Measurements from ENCODE around the gene MZT2A.
"Not testable (repeated sequence)": the region's sequence is repeated elsewhere in the genome, so short reads cannot be mapped to it uniquely, and the experiment has no call there.

The MZT2A gene

DNA sequence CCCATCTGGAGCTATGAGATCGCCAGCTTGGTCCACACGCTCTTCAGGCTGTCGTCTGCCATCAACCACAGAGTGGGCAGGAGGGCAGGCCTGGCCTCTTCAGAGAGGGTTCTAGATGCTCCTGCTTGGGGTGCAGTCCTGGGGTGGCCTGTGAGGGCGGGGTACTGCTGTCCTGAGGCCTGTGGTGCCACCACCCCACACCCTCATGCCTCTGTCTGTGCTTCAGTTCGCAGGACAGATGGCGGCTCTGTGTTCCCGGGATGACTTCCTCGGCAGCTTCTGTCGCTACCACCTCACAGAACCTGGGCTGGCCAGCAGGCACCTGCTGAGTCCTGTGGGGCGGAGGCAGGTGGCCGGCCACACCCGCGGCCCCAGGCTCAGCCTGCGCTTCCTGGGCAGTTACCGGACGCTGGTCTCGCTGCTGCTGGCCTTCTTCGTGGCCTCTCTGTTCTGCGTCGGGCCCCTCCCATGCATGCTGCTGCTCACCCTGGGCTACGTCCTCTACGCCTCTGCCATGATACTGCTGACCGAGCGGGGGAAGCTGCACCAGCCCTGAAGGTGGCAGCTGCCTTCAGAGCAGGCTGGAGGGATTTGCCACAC is 27.8 kb upstream of the MZT2A start:
- not testable (repeated sequence) for DNase-seq

- DNase-seq = no peak
Measured at GRCh38 chr2:131519466-131519865, 27.3 kb upstream of the MZT2A start.

GRCh38 chr2:131518531-131518930 is 26.3 kb upstream of the MZT2A start:
- not testable (repeated sequence) for DNase-seq

DNA sequence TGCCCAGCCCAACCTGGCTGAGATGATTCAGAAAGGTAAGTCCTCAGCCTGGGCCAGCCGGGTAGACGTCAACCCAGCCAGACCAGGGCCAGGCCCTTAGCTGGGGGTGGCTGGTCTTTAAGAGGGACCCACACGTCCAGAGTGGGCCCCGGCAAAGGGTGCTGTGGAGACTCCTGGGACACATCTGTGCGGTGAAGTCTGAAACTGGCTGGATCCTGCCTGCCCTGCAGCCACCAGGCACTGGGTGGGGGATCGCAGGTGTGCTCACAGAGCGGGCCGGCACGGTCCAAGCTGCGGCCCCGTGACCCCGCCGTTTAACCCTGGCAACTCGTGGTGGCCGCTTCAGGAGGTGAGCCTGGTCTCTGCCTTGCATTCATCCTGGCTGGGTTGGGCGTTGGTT is 25.7 kb upstream of the MZT2A start:
- not testable (repeated sequence) for DNase-seq

GRCh38 chr2:131517106-131517831 is 25.1 kb upstream of the MZT2A start:
- DNase-seq = no peak

DNA sequence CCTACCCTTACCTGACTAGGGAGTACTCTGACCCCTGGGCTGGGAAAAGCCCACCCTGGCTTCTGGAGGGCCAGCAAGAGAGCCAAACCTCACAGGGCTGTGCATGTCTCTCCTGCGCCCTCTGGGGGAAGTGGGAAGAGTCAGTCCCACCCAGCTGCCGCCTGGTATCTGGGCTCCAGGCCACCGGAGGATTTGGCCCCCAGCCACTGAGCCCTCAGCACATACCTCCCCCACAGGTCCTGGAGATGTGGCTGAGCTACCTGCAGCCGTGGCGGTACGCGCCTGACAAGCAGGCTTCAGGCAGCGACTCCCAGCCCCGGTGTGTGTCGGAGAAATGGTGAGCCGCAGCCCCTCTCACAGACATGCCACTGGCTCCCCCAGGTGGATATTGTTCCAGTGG is 24.4 kb upstream of the MZT2A start:
- not testable (repeated sequence) for DNase-seq

DNA sequence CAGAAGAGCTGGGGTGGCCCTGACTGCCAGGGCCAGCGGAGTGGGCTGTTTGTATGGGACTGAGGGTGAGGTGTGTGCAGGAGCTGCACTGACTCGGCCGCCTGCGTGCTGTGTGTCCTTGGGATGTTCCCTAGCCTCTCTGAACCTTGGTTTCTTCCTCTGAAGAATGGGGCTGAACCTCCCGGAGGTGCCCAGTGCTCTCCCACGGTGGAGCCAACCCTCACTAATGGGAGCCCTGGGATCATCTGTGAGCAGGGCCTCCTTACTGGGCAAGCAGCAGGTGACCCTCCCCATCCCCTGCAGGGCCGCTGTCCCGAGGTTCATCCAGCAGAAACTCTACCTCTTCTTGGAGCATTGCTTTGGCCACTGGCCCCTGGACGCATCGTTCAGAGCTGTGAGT is 23.8 kb upstream of the MZT2A start:
- no peak for DNase-seq

DNA sequence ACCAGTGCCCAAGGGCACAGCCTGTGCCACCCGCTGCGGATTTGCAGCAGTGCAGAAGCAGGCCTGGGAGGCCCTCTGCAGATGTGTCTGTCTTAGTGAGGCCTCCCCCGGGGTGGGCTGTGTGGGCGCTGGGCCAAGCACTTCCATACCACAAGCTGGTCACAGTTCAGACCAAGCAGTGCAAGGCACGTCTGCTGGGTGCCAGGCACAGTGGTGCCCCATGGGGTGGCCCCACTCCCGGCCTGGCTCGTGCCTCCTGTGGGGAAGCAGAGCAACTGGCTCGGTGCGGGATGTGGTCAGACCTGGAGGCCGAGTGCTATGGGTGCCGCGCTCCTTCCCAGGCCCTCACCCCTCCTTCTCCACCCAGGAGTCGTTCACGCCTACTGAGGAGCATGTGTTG is 23.0 kb upstream of the MZT2A start:
- DNase-seq = not testable (repeated sequence)

DNA sequence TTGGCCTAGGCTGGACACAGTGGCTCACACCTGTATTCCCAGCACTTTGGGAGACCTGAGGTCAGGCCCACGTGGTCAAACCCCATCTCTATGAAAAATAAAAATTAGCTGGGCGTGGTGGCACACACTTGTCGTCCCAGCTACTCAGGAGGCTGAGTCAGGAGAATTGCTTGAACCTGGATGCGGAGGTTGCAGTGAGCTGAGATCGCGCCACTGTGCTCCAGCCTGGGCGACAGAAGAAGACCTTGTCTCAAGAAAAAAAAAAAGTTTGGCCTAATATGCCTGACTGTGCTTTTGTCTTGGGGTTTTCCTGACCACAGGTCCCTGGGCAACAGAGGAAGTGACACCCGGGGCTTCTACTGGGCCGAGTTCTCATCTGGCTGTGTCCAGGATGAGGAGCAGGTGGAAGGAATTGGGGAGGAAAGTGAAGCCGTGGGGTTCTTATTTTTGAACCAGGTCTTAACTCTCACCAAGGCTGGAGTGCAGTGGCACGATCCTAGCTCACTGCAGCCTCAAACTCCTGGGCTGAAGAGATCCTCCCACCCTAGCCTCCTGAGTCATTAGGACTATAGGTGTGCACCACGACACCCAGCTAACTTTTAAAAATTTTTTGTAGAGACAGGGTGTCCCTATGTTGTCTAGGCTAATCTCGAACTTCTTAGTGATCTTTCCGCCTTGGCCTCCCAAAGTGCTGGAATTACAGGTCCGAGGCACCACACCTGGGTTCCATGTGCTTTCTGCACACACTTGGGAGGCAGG is 22.4 kb upstream of the MZT2A start:
- DNase-seq = not testable (repeated sequence)

DNA sequence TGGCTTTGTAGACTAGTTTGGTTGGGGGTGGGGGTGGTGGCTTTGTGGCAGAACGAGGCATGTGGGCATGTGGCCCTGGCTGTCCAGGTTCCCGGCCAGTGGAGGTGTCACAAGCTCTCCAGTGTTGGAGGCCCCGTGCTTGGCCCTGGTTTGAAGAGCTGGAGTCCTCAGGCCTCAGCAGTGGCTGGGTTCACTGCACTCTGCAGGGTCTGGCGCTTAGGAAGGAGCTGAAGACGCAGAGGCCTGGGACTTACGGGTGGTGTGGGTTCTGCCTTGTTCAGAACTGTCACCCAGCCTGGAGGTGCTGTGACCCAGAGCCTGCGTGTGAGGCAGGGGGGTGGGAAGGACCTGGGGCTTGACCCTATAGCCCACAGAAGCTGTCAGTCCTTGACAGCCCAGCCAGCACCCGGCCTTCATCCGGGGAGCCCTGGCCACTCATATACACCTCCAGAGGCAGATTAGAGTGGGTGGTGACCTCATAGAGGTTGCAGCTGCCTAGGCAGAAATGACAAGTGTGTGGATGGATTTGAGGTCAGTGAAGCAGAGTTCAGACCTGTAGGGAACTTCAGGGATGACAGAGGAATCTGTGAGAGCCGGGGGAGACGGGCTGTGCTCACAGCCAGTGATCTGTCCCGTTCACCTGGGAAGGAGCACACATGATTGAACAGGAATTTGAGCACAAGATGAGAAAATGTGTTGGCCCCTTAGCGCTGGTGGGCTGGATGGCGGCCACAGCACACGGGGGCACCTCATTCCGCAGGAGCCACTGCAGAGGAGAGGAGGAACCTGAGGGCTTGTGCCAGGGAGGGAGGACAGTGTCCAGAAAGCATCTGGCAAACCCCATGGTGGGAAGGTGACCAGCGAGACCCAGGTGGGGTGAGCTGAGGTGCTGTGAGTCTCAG is 20.0 kb upstream of the MZT2A start:
- not testable (repeated sequence) for DNase-seq

GRCh38 chr2:131511291-131511968 is 19.2 kb upstream of the MZT2A start:
- not testable (repeated sequence) for DNase-seq

DNA sequence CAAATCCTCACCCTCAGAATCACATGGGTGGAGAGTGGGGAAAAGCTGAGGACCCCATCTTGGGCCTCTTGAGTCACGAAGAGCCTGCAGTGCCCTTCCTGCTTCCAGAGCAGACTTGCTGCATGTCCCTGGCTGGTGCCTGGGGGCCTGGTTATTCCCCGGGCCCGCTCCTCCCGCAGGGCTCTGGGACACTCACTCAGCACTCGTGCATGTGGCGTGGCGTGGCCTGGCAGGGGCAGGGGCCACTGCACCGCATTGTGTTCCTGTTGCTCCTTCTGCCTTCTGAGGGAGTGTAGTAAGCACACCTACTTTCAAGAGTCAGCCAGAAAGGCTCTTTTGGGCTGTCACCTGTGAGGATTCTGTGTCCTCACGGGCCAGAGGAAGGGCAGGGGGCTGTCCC is 17.4 kb upstream of the MZT2A start:
- DNase-seq = no peak

- not testable (repeated sequence) for DNase-seq
Measured at GRCh38 chr2:131504082-131504750, 12.0 kb upstream of the MZT2A start.

DNA sequence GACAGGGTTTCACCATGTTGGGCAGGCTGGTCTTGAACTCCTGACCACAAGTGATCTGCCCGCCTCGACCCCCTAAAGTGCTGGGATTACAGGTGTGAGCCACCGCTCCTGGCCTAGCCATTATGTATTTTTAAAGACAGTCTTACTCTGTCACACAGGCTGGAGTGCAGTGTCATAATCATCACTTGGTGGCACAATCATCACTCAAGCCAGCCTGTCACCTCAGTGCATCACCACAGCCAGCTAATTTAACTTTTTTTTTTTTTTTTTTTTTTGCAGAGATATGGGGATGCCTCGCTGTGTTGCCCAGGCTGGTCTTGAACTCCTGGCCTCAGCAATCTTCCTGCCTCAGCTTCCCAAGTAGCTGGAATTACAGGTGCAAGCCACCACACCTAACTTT is 11.4 kb upstream of the MZT2A start:
- DNase-seq = not testable (repeated sequence)

DNA sequence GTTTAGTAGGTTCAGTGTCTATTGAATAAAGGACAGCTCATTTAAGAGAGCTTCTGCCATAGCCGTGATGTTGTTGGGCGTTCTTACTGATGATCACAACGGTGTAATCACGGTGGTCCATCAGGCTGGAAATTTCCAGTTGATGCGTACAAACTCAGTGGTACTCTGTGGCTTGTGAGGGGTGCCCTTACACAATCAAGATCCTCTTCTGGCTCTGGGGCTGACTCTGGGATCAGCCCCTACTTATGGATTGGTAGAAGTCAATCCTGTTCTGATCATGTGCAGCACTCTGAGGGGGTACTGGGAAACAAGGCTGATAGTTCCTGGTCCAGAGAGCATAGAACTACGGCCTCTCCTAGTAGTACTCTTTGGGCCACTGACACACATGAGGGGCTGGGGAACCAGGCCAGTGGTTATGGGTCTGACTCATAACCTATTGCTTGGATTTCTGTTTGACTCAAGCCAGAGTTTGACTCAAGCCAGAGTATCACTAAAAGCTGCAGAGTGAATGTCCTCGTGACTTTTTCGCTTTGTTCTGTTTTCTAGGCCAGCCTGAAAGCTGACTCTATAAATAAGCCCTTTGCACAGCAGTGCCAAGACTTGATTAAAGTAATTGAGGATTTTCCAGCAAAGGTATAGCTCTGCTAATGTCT is 6.2 kb upstream of the MZT2A start:
- not testable (repeated sequence) for DNase-seq

DNA sequence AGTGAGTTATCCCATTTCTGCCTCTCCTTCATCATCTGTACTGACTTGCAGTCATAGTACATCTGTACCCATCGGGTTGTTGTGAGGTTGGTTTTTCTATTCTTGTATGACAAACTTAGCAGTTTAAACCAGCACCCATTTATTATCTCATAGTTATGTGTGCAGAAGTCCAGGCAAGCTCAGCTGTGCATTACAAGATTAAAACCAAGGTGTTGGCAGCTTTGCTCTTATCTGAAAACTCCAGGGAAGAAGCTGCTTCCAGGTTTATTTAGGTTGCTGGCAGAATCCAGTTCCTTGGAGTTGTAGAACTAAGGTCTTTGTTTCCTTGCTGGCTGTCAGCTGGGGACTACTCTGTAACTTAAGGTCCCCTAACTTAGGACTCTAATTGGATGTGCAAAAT is 3.3 kb upstream of the MZT2A start:
- DNase-seq = not testable (repeated sequence)

GRCh38 chr2:131493199-131493968 is 1.2 kb upstream of the MZT2A start:
- no peak for DNase-seq

DNA sequence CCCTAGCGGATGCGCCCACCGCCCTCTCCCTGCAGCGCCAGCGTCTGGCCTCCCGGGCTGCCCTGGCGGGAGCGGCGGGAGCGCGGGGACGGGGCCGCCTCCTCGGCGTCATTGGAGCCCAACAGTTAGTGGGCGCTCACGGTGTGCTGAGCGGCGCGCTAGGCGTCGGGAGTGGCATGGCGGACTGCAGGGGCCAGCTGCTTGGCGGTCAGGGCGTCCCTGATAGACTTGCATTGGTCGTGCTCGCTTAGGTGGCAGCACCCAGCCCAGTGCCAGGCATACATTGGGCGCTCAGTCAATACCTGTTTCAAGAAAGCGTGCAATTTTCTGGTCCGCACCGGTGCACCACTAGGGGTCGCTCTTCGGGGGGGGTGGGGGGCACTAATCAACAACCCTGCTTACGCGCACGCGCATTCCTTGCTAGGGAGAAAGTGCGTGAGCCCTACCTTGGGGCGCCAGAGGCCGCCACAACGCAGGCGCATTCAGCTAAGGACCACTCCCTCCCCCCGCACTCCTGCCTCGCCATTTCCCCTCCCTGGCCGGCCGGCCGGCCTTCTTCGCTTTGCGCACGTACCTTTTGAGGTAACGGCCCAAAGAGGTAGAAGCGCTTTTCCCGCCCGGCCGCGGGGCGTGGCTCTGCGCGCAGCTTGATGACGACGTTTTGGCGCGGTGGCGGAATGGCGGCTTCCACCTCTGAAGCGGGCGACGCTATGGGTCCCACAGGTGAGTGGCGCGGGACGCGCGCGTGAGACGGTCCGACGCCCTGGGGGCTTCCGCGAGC is 411 bp upstream of the MZT2A start:
- DNase-seq = no peak

DNA sequence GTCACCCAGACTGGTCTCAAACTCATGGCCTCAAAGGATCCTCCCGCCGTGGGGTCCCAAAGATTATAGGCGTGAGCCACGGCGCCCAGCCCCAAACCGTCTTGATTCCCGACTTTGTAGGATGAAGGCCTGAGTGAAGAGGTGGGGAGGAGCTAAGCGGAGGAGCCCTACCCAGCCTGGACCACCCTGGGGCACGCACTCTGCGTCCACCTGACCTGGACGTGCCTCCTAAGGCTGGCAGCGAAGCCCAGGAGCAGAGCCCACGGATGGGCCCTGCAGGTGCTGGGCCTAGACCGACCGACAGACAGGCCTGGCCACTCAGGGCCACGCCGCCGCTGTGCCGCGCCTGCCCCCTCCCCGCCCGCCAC is 744 bp downstream of the MZT2A start:
- DNase-seq = not testable (repeated sequence)

Measured in cortex of kidney (tissue), 1 donor.